NCI-H510A treated with DMSO at 0.1 percent for 48 hours (cell line): ENCODE data around the gene C10orf71.

Experiments used
- DNase-seq: peaks from one replicate; lab custom pipeline; 2025; lab: John Stamatoyannopoulos, UW

C10orf71 gene

GRCh38 chr10:49360271-49361177 lies 61.6 kb downstream of the C10orf71 start:
- no peak for DNase-seq

GRCh38 chr10:49361178-49361554 lies 62.2 kb downstream of the C10orf71 start:
- no peak for DNase-seq

DNA sequence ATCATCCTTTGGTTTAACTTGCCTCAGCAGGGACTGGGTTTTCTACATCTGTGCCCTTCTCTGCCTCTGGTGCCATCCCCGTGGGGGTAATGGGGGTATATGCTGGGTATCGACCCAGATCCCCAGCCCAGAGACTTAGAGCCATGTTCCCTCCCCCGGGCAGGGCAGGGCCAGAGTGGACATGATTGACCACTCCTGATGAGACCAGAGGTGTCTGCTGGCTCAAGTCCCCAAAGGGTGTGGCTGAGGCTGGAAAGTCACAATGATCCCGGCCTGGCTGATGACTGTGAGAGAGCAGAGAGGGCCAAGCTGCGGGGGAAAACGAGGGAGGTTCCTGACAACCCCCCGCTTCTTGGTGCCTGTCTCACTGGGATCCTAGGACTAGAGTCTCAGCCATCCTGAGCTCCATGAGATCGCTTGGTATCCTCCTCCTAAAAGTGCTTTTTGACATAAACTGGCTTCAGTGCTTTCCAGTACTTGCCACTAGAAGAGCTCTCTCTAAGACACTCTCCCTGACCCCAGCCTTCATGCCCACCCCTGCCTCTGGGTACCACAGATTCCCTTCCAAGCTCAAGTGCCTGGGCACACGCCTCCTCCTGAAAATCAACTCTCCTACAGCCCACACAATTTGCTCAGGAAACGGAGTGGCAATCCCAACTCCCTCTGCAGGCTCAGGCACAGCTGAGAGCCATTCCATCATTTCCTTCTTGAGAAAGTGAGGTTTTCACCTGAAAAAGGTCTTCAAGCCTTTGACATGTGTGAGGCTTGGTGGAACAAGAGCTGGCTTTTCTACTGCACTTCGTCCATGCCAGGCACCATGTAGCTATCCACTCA lies 63.0 kb downstream of the C10orf71 start:
- no peak for DNase-seq

- DNase-seq, result no peak
Measured at GRCh38 chr10:49362596-49363260, 63.8 kb downstream of the C10orf71 start.

- DNase-seq, result no peak
Measured at GRCh38 chr10:49363309-49364031, 64.5 kb downstream of the C10orf71 start.

DNA sequence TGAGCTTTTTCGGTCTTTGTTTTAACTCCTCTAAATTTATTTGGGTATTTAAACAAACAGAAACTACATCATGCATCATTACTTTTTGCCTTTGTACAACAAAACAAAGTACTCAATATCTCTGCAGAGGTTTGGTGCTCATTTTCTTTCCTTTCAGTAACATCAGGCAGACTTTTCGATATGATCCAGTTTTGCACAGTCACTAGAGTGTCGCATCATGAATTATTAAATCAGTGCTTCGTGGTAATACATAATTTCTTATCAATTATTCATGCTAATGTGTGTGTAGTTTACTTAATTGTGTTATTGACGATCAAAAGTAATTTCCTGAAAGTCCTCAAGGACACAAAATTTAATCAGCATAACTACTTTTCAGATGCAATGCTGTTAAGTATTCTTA lies 65.1 kb downstream of the C10orf71 start:
- DNase-seq, result no peak

- DNase-seq, result no peak
Measured at GRCh38 chr10:49364747-49365146, 65.8 kb downstream of the C10orf71 start.

DNA sequence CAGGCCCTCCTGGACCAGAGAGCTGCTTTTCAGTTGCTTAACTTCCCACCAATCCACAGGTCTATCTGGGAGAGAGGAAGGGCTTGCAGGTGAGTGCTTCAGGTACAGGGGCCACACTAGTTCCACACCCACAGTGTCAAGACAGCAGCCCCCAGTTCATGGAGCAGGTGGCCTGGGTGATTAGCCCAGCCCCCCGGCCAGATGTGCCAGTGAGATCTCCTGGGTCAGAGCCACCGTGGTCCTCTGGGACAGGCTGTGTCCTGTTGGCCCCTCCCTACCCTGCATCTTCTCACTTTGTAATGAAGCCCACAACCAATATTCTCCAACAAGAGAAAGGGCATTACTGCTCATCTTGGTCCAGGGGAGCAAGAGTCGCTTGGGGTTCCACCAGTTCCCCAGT lies 66.3 kb downstream of the C10orf71 start:
- DNase-seq, result no peak

GRCh38 chr10:49365675-49366415 lies 66.9 kb downstream of the C10orf71 start:
- DNase-seq, result no peak

DNA sequence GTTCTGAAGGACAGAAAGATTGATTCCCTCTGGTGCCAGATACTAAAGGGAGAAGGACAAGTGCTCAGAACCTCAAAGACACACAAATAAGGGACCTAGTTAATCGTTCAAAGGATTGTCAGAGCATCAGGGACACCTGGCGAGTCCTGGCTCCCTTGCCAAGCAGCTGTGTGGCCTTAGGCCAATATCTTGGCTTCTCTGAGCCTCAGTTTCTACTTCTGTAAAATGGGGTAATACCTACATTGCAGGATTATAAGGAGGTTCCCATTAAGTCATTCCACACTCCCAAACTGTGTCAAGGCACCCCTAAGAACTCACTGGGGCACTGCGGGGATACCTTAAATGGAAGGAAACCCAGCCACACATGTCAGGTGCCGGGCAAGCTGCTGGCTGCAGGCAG lies 67.5 kb downstream of the C10orf71 start:
- DNase-seq, result no peak

DNA sequence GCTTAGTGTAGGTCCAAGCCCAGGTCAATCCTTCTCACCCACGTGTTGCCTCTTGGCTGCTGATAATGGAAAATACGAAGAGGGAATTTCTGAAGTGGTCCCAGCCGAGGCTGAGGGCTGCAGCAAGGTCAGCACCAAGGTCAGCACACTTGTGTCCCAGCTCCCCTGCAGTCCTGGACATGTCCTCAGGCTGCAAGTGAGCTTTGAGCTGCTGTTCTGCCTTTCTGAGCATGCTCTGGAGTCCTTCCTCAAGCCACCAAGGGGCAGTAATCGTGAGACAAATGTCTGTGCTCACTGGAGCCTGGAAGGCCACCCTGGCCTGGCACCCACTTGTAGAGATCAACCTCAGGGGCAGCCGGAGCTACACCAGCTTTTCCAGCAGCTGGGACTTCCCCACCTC lies 68.6 kb downstream of the C10orf71 start:
- no peak for DNase-seq

DNA sequence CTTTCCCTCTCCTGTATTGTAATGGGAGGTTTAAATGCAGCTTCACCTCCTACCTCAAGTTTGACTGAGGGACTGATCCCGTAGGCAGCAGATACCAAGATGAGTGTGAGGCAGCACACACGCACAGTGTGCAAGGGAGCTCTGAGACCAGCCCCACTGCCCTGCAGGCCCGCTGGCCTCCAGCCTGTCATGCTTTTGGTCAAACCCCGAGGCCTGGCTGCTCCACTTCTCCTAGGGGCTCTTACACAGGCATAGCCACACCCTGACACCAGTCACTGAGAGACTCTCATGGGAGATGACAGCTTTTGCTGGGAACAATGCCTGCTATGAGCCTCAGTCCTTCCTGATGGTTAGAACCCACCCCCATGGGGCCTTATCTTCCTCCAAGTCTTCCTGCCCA lies 69.3 kb downstream of the C10orf71 start:
- DNase-seq, result no peak

- DNase-seq, result no peak
Measured at GRCh38 chr10:49369216-49370162, 70.5 kb downstream of the C10orf71 start.

DNA sequence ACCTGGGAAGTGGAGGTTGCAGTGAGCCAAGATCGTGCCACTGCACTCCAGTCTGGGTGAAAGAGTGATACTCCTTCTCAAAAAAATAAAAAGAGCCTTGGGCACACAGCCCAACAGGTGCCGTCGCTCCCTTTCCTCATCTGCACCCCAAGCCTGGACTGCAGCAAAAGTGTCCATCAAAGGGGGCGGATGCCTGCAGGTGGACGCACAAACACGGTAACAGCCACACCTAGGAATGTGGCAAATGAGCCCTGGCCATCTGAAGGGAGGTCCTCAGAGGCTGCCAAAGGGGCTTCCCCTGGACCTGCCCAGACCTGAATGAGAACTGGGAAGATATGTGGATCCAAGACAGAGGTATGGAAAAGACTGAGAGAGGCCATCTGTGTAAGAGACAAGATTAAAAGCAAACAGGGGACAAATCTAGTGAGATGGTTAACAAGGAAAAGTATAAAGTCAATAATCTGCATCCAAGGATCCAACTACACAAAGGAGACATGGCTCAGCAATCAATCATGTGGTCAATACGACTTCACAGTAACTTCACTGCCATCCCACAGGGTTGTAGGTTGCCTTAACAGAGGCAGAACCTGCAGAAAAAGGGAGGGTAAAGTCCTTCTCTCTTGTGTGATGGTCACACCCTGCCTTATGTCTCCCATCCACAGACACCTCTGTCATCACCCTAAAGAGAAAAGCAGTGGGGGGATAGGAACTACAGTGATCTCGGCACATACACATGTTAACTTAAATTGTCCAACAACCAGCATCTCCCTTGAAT lies 71.5 kb downstream of the C10orf71 start:
- DNase-seq, result no peak

DNA sequence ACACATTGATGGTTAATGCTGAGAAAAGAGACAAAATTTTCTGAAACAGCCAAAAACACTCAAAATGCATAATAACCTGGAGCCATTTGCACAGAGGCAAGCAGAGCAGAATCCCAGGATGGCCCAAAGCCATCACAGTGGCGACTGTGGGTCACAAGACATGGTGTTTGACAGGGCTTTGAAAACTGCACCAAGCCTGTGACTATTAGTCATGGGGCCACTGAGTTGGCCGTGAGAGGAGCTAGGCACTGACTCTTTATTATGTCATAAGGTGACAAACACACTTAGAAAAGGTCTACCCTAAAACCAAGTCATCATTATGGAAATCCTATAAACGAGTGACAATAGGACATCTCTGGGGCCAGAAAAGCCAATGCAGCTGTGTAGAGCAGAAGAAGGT lies 73.0 kb downstream of the C10orf71 start:
- no peak for DNase-seq

DNA sequence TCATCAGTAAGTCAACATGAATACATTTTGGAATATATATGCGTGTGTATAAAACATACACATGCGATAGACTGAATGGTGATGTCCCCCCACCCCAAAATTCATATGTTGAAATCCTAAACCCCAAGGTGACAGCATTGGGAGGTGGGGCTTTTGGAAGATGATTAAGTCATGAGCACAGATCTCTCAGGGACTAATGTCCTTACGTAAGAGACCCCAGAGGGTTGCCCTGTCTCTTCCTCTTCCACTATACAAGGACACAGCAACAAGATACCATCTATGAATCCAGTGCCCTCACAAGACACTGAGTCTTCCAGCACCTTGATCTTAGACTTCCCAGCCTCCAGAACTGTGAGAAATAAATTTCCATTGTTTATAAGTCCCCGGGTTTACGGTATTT lies 74.4 kb downstream of the C10orf71 start:
- DNase-seq, result no peak

- DNase-seq, result no peak
Measured at GRCh38 chr10:49374740-49375139, 75.8 kb downstream of the C10orf71 start.

GRCh38 chr10:49375611-49376010 lies 76.6 kb downstream of the C10orf71 start:
- no peak for DNase-seq
